Stomach (tissue), 9 donors: ENCODE results near the gene NEB. TPM values are rescaled to one million over a fixed set of nuclear protein-coding genes. Genes with fewer than 3 reads are reported as not detected.

Source experiments
- DNase-seq, 2 donors: peaks; one replicate each; pipeline versions ENCODE4 v3.0.0 to v3.0.0-alpha.2; 2013 to 2019
- H3K27ac ChIP-seq, 5 donors: fragments of 200-600 bp in 4 of 5; sonication (generic) in 4 of 5; one replicate each; pipeline ENCODE4 v1.5.1; 2013 to 2019; ENCODE audit warnings: mild to moderate bottlenecking in 1 of 5, moderate library complexity in 1 of 5
- H3K27me3 ChIP-seq, 3 donors: fragments of 200-600 bp; sonication (generic); one replicate each; pipeline ENCODE4 v1.5.1; 2017 to 2019; ENCODE audit warnings: mixed run types in 1 of 3
- H3K36me3 ChIP-seq, 4 donors: fragments of 200-600 bp; sonication (generic); 1 replicate in 3 of 4; 2 replicates in 1 of 4; pipeline ENCODE4 v1.5.1; 2016 to 2019
- H3K4me1 ChIP-seq, 4 donors: fragments of 200-600 bp; sonication (generic); one replicate each; pipeline ENCODE4 v1.5.1; 2016 to 2019
- H3K4me3 ChIP-seq, 4 donors: fragments of 200-600 bp; sonication (generic) in 3 of 4; one replicate each; pipeline ENCODE4 v1.5.1; 2016 to 2019; ENCODE audit warnings: mild to moderate bottlenecking in 1 of 4
- H3K9me3 ChIP-seq, 4 donors: fragments of 200-600 bp; sonication (generic); one replicate each; pipeline ENCODE4 v1.5.1; 2016 to 2019
- CTCF ChIP-seq, 7 experiments: fragments of 450-650 bp in 4 of 7; fragments of 200-600 bp in 3 of 7; sonication (generic) in 3 of 7; IDR thresholded peaks; one replicate each; pipeline ENCODE4 v1.5.1; 2016 to 2019; ENCODE audit warnings: antibody characterized with exemption in 7 of 7, control low read depth in 2 of 7, mild to moderate bottlenecking in 1 of 7
- EP300 ChIP-seq: sonication (generic); formaldehyde crosslinking; IDR thresholded peaks from one replicate; pipeline ENCODE4 v1.6.1; 2017; ENCODE audit warnings: antibody characterized with exemption
- POLR2A ChIP-seq, 4 donors: fragments of 450-650 bp; IDR thresholded peaks; one replicate each; pipeline ENCODE4 v1.6.1; 2016; ENCODE audit warnings: antibody characterized with exemption in 4 of 4, control low read depth in 2 of 4, mild to moderate bottlenecking in 1 of 4, moderate library complexity in 1 of 4
- POLR2AphosphoS5 ChIP-seq, 3 donors: sonication (generic); formaldehyde crosslinking; IDR thresholded peaks; one replicate each; pipeline ENCODE4 v1.6.1; 2016; ENCODE audit warnings: antibody characterized with exemption in 3 of 3
- WGBS, 5 donors: extraction: QIAGEN DNeasy Blood & Tissue Kit in 3 of 5; methylation state at CpG; one replicate each; pipeline versions ENCODE4 v1.1.5 to v1.1.7; 2013 to 2018; 5-methylcytosine and 5-hydroxymethylcytosine counted together
- intact Hi-C: fragments of 100-400 bp; cut with DNase I; formaldehyde crosslinking; loops from one replicate; pipeline ENCODE4 v1.15.1; 2023; ENCODE audit warnings: low total_unique reads
- polyA plus RNA-seq, 3 donors: library from polyadenylated mRNA; stranded (reverse); fragments of 200-250 nt; gene quantifications; one replicate each; pipeline ENCODE4 v1.2.3, GENCODE V29; 2013
- total RNA-seq, 5 donors: library from RNA; depleted of rRNA; stranded (reverse); fragments of >200 nt; gene quantifications; one replicate each; pipeline versions ENCODE4 v1.1.0 to v1.2.3, GENCODE V29; 2014 to 2016
- donor health status: healthy with polysubstance abuse.
- donor health status: Bipolar disorder and iron deficiency.
- donor health status: healthy.

Gene NEB
- total and polyA plus RNA-seq, 8 donors, result 0.12 to 4.0 (median 1.0) TPM; not detected in 1

DNA sequence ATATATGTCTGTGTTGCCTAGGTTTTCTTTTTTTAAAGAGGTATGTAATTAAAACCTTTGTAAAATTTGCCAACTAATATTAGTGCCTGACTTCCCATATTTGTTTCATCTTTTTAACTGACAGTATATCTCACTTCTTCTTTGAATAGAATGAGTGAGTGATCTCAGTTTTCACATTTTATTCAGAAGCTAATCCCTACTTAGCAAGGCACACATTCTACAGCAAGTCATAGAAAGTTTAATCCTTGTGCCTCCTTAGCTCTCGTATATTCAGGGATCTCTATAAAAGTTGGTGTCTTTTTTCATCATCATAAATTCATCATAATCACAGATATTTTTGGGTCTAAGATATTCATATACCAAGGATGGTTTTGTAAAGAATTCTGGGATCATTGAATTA lies 258.0 kb downstream of the NEB start:
- H3K36me3 ChIP-seq, result peaks cover 9 to 79% (median 77%) of the 10 kb centered on the region in 4 donors
- no peak for DNase-seq
- no peak overlapping the region for H3K4me3 ChIP-seq
- H3K27me3 ChIP-seq, result no peaks in the 10 kb centered on the region
- WGBS, 5 donors, result 84 to 97% (median 92%) methylated on average over 1 of the region's 1 CpG
- TF ChIP-seq EP300 (no peak), POLR2AphosphoS5 (IDR thresholded peaks at IDR 0.05) (no peak), CTCF (IDR thresholded peaks at IDR 0.05) (no peak), POLR2A (IDR thresholded peaks at IDR 0.05) (no peak)
- H3K4me1 ChIP-seq, result no peaks in the 10 kb centered on the region
- no peak overlapping the region for H3K27ac ChIP-seq
- intact Hi-C loops, result no loop called here
- H3K9me3 ChIP-seq, result no peaks in the 10 kb centered on the region

DNA sequence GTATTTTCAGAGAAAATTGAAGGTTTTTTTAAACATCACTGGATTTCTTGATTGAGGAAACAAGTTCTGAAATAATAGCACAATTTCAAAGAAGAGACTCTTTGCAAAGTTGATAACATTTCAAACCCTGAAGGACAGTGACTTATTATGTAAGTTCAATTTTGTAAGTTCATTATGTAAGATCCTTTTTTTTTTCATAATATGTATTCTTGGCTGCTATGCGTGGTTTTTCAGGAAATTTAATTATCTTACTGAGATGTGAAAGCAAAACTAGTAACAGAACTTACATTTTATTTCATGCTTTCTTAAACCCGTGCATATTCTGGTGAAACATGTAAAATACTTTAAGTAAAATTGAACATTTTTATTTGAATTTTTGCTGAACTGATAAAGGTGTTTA lies 259.2 kb downstream of the NEB start:
- 77 to 87% (median 83%) methylated on average over 2 of the region's 2 CpGs for WGBS, 5 donors
- no peak overlapping the region for H3K27ac ChIP-seq
- DNase-seq, result no peak
- intact Hi-C loops, result no loop called here
- no peaks in the 10 kb centered on the region for H3K27me3 ChIP-seq
- TF ChIP-seq POLR2A (IDR thresholded peaks at IDR 0.05) (no peak), CTCF (IDR thresholded peaks at IDR 0.05) (no peak), POLR2AphosphoS5 (IDR thresholded peaks at IDR 0.05) (no peak), EP300 (no peak)
- no peaks in the 10 kb centered on the region for H3K9me3 ChIP-seq
- H3K4me1 ChIP-seq, result no peaks in the 10 kb centered on the region
- H3K4me3 ChIP-seq, result no peak overlapping the region
- peaks cover 19 to 84% (median 80%) of the 10 kb centered on the region in 4 donors for H3K36me3 ChIP-seq

DNA sequence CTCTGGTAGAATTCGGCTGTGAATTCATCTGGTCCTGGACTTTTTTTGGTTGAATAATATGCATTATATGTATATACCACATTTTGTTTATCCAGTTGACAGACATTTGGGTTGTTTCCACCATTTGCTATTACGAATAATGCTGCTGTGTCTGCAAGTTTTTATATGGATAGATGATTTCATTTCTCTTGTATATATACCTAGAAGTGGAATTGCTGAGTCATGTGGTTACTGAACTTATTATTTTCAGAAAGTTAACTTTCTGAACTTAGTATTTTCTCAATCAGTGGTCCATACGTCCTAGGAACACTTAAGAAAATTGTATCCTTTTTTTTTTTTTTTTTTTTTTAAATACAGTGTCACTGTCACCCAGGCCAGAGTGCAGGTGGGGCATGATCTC lies 261.3 kb downstream of the NEB start:
- peaks cover 34 to 96% (median 93%) of the 10 kb centered on the region in 4 donors for H3K36me3 ChIP-seq
- no peaks in the 10 kb centered on the region for H3K9me3 ChIP-seq
- TF ChIP-seq POLR2AphosphoS5 (IDR thresholded peaks at IDR 0.05) (no peak), EP300 (no peak), POLR2A (IDR thresholded peaks at IDR 0.05) (no peak), CTCF (IDR thresholded peaks at IDR 0.05) (no peak)
- no peaks in the 10 kb centered on the region for H3K27me3 ChIP-seq
- H3K4me3 ChIP-seq, result no peak overlapping the region
- intact Hi-C loops, result no loop called here
- WGBS, 5 donors, result 73 to 93% (median 82%) methylated on average over 3 of the region's 3 CpGs
- no peaks in the 10 kb centered on the region for H3K4me1 ChIP-seq
- no peak for DNase-seq
- H3K27ac ChIP-seq, result no peak overlapping the region

DNA sequence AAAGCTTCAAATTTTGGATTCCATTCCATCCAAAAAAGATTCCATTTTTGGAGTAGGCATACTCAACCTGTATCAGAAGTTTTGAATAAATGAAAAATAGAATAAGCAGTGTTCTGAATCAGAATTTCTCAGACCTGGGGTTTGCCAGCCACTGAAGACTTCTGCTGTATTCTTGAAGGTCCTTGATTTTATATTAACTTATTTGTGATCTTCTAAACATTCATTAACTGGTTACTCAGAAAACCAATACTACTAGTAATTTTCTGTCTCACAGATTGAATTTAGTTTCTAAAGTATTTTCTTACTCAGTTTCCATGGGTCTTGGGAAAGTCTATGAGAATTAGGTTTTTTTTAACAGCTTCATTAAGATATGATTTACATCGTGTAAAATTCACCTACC lies 263.7 kb downstream of the NEB start:
- DNase-seq, result no peak
- WGBS, 5 donors, result 95 to 100% (median 98%) methylated on average over 1 of the region's 1 CpG
- Histone ChIP-seq H3K36me3 (peaks cover 54 to 97% (median 92%) of the 10 kb centered on the region in 4 donors), H3K9me3 (no peaks in the 10 kb centered on the region), H3K27me3 (no peaks in the 10 kb centered on the region), H3K4me1 (no peaks in the 10 kb centered on the region), H3K27ac (no peak overlapping the region), H3K4me3 (no peak overlapping the region)
- TF ChIP-seq EP300, result no peak
- TF ChIP-seq POLR2AphosphoS5 (IDR thresholded peaks at IDR 0.05), result no peak
- no peak for TF ChIP-seq CTCF (IDR thresholded peaks at IDR 0.05)
- TF ChIP-seq POLR2A (IDR thresholded peaks at IDR 0.05), result no peak
- intact Hi-C loops, result no loop called here
